ENCODE results near the gene IBA57.

Gene IBA57

DNA sequence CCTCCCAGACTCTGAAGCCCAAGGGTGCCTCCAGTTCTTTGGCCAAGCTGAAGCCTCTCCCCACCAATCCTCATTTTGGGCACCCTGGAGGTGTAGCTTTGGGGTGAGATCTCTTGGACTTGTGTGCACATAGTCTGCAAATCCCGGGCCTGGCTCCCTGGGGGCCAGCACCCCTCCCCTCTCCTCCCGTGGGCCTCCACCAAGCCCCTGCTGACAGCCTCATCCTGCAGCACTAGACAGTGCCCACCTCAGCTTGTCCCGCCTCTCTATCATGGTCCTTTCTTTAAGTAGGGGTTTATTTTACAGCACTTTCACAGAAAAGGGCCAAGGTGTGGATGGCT lies 12.7 kb upstream of the IBA57 start:
- Histone ChIP-seq H3K4me3 (replicated peaks; ENCODE audit: low read depth, low read length) (no peak overlapping the region), H3K27me3 (replicated peaks; ENCODE audit: control insufficient read depth, insufficient read depth, low read length) (no peaks in the 10 kb centered on the region), H3K36me3 (ENCODE audit: control insufficient read depth, insufficient read depth, low read length) (peaks cover 12% of the 10 kb centered on the region)
- TF ChIP-seq, protein P1, sequence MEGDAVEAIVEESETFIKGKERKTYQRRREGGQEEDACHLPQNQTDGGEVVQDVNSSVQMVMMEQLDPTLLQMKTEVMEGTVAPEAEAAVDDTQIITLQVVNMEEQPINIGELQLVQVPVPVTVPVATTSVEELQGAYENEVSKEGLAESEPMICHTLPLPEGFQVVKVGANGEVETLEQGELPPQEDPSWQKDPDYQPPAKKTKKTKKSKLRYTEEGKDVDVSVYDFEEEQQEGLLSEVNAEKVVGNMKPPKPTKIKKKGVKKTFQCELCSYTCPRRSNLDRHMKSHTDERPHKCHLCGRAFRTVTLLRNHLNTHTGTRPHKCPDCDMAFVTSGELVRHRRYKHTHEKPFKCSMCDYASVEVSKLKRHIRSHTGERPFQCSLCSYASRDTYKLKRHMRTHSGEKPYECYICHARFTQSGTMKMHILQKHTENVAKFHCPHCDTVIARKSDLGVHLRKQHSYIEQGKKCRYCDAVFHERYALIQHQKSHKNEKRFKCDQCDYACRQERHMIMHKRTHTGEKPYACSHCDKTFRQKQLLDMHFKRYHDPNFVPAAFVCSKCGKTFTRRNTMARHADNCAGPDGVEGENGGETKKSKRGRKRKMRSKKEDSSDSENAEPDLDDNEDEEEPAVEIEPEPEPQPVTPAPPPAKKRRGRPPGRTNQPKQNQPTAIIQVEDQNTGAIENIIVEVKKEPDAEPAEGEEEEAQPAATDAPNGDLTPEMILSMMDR (IDR thresholded peaks at IDR 0.05; ENCODE audit: insufficient read depth, low read length, poor library complexity, severe bottlenecking), result no peak
- no peak for DNase-seq (ENCODE audit: extremely low read depth, insufficient read length)

DNA sequence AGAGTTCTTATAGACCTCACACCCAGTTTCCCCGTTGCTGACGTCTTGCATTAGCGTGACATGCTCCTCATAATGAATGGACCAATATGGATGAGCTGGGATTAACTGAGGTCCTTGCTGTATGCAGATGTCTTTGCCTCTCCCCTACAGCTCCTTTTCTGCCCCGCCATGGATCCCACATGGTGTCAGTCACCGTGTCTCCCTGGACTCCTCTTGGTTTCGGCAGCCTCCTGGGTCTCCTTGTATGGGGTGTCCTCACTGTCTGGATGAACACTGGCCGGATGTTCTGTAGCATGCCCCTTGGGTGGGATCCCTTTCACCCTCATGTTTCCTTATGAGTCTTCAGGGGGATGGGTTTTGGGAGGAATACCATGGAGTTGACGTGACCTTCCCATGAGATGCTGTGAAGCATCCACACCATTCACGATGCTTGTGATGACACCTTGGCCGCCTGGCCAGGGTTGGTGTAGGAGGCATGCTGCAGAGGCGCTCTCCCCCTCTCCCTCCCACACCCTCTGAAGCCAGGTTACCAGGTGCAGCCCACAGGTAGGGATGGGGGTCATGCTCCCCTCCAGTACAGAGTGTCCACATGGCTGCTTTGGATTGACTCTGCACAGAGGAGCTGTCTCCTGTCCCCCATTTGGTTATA lies 11.5 kb upstream of the IBA57 start:
- Histone ChIP-seq H3K27me3 (replicated peaks; ENCODE audit: control insufficient read depth, insufficient read depth, low read length) (no peaks in the 10 kb centered on the region), H3K4me3 (replicated peaks; ENCODE audit: low read depth, low read length) (no peak overlapping the region), H3K36me3 (ENCODE audit: control insufficient read depth, insufficient read depth, low read length) (peaks cover under 1% of the 10 kb centered on the region)
- TF ChIP-seq, protein P1 (IDR thresholded peaks at IDR 0.05; ENCODE audit: insufficient read depth, low read length, poor library complexity, severe bottlenecking), result no peak
- no peak for DNase-seq (ENCODE audit: extremely low read depth, insufficient read length)

DNA sequence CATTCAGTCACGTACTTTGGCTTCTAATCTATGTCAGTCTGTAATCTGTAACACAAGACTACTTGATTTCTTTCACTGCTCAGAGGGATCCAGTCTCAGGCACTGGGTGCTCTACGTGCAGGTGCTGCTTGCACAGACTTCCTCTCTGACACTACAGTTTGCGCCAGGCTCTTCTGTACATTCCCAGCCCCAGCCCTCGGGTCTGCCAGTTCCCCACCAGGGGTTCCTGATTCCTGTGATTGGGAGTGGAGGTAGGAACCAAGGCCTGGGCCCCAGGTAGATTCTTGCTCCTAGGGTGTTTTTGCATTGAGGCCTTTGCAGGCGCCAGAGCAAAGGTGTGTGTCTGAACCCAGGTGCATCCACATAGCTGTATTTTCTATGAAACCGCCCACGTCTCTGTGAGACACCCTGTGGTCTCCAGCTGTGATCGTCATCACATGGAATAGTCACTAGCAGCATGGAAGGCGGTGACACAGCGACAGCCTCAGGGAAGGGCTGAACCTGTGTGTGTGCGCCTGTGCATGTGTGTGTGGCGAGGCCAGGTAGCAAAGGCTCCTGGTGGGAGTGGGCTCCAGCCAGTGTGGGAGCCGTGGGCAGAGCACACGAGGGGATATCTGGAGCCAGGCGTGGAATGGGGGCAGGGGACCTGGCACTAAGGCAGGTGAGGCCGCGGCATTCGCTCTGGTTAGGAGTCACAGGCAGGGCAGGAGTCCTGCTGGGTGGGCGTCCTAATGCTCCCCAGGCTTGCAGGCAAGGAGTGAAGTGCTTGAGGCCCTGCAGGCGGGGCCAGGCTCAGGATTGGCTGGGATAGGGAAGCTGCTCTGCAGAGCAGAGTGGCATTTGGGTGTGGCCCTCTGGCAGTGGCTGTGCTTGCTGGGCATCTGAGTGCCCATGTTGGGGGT lies 10.7 kb upstream of the IBA57 start:
- Histone ChIP-seq H3K27me3 (replicated peaks; ENCODE audit: control insufficient read depth, insufficient read depth, low read length) (no peaks in the 10 kb centered on the region), H3K4me3 (replicated peaks; ENCODE audit: low read depth, low read length) (no peak overlapping the region), H3K36me3 (ENCODE audit: control insufficient read depth, insufficient read depth, low read length) (no peaks in the 10 kb centered on the region; the same call in 1 of the 2 replicates)
- no peak for DNase-seq (ENCODE audit: extremely low read depth, insufficient read length)
- TF ChIP-seq, protein P1 (IDR thresholded peaks at IDR 0.05; ENCODE audit: insufficient read depth, low read length, poor library complexity, severe bottlenecking), result no peak

DNA sequence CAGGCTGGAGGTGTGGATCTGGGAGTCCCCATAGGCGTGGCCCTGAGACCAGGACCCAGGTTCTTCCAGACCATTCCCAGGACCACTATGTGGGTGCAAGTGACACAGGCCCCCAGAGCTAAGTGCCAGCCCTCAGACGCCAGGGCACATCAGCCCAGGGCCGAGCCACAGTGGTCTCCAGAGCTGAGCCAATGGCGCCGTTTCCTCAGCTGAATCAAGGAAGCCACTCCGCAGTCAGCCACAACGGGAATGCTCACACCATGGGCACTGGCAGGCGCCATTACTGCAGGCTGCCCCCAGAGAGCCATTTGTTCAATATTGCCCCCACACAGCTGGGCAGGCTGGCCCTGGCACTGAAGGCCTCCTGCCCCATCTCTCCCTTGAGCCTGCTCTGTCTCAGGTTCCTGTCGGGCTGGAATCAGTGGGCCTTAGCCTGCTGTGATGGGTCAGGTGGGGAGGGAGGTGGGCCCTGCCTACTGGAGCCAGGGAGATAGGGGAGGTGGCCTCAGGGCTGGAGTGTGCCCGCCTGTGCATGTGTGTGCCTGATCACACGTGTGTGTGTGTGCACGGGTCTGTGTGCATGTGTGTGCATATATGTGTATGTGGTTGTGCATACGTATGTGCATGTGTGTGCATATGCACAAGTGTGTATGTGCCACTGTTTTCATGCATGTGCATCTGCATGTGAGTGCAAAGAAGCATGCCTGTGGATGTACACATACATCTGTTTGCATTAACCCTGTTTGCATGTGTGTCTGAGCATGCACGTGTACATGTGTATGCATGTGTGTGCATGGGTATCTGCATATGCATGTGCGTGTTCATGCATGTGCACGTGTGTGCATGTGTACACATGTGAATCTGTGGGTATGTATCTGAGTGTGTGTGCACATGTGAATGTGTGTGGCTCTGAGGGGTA lies 9.7 kb upstream of the IBA57 start:
- TF ChIP-seq, protein P1 (IDR thresholded peaks at IDR 0.05; ENCODE audit: insufficient read depth, low read length, poor library complexity, severe bottlenecking), result no peak
- no peaks in the 10 kb centered on the region; the same call in 1 of the 2 replicates for H3K36me3 ChIP-seq (ENCODE audit: control insufficient read depth, insufficient read depth, low read length)
- no peaks in the 10 kb centered on the region for H3K27me3 ChIP-seq (replicated peaks; ENCODE audit: control insufficient read depth, insufficient read depth, low read length)
- no peak for DNase-seq (ENCODE audit: extremely low read depth, insufficient read length)
- no peak overlapping the region for H3K4me3 ChIP-seq (replicated peaks; ENCODE audit: low read depth, low read length)

DNA sequence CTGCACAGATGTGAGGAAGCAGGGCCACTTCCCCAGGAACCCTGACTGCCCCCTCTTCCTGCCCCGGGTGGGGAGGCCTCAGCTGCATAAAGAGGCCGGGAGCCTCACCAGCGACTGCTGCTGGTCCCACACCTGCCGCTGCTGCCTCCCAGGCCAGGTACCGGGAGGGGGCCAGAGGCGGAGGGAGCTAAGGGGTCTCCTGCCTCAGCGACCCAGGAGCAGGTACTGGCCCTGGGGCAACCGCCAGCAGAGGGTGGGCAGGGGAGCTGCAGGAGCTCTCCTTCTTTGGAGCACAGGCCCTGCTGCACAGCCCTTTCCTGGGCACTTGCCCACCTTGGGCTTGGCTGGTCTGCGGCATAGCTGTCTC lies 9.1 kb upstream of the IBA57 start:
- no peaks in the 10 kb centered on the region for H3K27me3 ChIP-seq (replicated peaks; ENCODE audit: control insufficient read depth, insufficient read depth, low read length)
- DNase-seq (ENCODE audit: extremely low read depth, insufficient read length), result no peak
- no peak overlapping the region for H3K4me3 ChIP-seq (replicated peaks; ENCODE audit: low read depth, low read length)
- no peaks in the 10 kb centered on the region; the same call in 1 of the 2 replicates for H3K36me3 ChIP-seq (ENCODE audit: control insufficient read depth, insufficient read depth, low read length)
- TF ChIP-seq, protein P1 (IDR thresholded peaks at IDR 0.05; ENCODE audit: insufficient read depth, low read length, poor library complexity, severe bottlenecking), result no peak

Measured in GM06990 (cell line).